NCI-H2029 treated with DMSO at 0.1 percent for 48 hours (cell line): ENCODE measurements around the gene DR1.
A peak's percentile ranks its signal among the peaks of the same experiment; 100 is the strongest.
"Not testable (repeated sequence)": the region's sequence is repeated elsewhere in the genome, so short reads cannot be mapped to it uniquely, and the experiment has no call there.

ENCODE experiments used
- DNase-seq: peaks from one replicate; lab custom pipeline; 2025; lab: John Stamatoyannopoulos, UW

DR1 gene

DNA sequence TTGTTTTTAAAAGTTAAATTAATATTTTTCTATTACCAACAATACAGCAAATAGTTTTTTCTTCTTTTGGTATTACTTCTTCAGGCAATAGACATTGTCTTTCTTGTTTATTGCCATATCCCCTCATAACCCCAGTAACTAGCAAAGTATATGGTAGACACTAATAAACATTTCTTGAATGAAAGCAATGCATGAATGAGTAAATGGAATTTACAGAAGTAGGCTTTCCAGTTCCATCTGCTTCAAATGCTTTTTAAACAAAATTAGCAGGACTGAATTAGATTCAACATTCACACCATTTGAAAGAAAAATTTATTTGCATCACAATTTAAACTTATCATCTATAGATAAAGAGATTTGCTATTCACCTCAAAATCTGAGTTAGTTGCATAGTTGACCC lies 5.6 kb upstream of the DR1 start:
- no peak for DNase-seq

DNA sequence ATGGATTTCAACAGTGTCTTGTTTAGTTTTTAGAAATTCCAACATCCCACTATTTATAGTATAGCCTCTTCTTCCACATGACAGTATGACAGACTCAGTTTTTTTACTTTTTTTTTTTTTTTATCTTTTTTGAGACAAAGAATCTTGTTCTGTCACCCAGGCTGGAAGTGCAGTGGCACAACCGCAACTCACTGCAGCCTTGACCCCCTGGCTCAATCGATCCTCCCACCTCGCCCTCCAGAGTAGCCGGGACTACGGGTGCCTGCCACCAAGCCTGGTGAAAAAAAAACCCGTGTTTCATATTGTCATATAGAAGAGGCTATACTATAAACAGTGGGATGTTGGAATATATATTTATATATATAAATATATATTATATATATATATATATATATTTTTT lies 1.2 kb upstream of the DR1 start:
- no peak for DNase-seq

- DNase-seq, result peak; percentile 68
Observed at GRCh38 chr1:93344886-93345632, 648 bp upstream of the DR1 start.

DNA sequence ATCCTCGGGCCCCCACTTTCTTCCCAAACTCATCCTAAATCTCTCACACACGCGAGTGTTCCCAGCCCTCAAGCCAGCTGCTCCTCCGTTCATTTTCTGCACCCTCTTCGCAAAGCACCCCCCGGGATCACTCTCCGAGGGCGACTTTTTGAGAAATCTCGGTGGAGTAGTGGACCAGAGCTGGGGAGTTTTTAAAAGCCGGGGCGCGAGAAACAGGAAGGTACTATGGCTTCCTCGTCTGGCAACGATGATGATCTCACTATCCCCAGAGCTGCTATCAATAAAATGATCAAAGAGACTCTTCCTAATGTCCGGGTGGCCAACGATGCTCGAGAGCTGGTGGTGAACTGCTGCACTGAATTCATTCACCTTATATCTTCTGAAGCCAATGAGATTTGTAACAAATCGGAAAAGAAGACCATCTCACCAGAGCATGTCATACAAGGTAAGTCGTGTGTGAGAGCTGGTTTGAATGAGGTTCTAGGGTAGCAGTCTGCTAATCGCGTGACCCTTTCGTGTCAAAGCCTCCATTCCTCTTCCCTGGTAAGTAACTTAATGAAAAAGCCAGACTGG lies 800 bp downstream of the DR1 start:
- peak; percentile 62 for DNase-seq

DNA sequence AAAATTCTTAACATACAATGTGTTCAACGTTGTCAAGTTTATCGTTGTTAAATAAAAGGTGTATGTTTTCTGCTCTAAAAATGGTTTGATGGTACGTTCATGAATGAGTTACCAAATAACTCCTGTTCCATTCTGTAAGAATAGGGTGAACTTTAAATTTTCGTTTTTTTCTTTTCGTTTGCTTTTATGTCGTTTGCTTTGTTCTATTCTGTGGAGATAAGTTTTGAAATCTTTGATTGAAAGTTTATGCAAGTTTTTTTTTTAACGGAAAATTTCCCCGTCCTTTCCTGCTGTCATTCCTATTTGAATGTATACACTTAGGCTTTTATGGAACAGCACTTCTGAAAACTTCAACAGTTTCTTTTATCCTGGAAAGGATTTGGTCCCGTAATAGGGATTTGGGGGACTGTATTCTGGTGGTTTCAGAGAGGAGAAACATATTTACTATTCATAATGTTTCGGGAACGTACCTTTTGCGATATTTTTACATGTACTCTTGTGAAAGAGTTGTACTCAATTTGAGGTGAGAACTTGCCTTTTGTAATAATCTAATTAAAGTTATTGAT lies 1.7 kb downstream of the DR1 start:
- DNase-seq, result no peak

GRCh38 chr1:93348104-93348728 lies 2.5 kb downstream of the DR1 start:
- DNase-seq, result no peak

- no peak for DNase-seq
Observed at GRCh38 chr1:93349231-93350135, 3.8 kb downstream of the DR1 start.

DNA sequence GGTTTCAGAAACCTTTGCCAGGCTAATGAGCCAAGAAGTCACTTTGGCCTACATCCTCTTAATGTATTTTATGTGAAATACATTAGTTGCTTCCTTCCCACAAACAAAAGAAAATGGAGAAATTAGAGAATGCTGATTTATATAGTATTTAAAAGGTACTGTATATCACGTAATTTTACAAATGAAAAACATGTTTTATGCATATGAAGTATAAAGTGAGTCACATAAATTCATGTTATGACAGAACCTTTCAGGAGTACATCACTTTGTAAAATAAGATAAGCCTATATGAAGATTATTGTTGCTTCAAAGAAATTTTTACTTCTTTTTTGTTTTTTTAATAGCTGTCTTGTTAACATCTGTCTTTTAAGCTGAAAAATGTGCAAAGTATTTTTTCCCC lies 4.6 kb downstream of the DR1 start:
- DNase-seq, result no peak

- no peak for DNase-seq
Observed at GRCh38 chr1:93350875-93351274, 5.2 kb downstream of the DR1 start.

DNA sequence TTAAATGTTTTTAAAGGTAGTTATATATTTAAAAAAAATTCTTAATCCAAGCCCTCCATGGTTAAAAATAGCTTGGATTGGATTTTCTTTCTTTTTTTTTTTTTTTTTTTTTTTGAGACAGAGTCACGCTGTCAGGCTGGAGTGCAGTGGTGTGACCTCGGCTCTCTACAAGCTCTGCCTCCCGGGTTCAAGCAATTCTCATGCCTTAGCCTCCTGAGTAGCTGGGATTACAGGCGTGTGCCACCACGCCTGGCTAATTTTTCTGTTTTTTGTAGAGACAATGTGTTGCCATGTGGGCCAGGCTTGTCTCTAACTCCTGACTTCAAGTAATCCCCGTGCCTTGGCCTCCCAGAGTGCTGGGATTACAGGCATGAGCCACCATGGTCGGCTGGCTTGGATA lies 5.6 kb downstream of the DR1 start:
- DNase-seq, result not testable (repeated sequence)

- no peak for DNase-seq
Observed at GRCh38 chr1:93352376-93352775, 6.7 kb downstream of the DR1 start.

GRCh38 chr1:93353286-93353685 lies 7.6 kb downstream of the DR1 start:
- DNase-seq, result no peak

DNA sequence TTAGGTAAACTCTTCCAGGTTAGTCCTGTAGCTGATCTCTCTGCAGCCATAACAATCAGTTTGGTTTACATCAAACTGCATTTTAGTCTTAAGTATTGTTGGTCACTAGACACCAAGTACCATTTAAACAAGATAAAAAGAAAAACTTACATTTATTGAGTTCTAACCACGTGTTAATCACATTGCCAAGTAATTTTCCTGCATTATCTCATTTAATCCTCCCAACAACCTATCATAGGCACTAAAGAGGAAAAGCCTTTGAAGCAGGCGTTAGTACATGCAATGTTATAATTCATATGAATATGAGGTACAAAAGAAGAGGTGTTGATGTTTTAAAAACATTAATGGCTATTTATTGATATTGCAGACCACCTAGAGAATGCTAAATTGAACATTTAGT lies 9.0 kb downstream of the DR1 start:
- no peak for DNase-seq

GRCh38 chr1:93357242-93357641 lies 11.5 kb downstream of the DR1 start:
- DNase-seq, result no peak

DNA sequence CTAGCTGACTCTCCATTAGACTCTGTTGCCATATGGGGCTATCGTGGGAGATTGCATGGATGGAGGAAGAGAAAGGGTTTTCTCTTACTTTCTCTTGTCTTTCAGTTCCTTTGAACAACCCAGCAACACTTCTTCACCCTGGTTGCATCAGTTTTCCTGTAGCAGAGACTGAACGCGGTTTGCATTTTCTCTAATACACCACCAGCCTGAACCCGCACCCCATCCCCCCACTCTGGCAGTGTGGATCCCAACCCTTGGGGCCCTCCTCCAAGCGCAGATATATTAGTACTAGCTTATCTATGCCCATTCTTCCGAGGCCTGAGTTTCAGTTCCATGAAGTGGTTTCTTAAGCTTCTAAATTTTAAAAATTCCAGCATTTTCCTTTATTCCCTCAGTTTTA lies 12.6 kb downstream of the DR1 start:
- DNase-seq, result no peak

DNA sequence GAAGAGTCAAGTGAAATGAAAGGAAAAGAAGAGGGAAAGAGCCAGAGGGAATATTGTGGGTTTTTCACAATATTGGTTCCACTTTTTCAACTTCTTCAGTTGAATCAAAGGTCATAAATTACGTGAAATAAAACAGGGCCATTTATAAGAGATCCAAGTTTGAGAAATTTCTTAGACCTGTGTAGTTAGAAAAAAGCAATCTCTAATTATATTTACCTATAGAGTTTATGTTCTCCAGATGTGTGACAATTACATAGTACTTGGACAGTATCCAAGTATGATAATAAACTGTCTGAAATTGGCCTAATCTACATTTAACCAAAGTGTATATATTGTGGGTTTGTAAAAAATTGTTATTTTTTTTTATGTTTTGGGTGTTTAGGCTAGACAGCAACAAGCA lies 14.4 kb downstream of the DR1 start:
- DNase-seq, result no peak

DNA sequence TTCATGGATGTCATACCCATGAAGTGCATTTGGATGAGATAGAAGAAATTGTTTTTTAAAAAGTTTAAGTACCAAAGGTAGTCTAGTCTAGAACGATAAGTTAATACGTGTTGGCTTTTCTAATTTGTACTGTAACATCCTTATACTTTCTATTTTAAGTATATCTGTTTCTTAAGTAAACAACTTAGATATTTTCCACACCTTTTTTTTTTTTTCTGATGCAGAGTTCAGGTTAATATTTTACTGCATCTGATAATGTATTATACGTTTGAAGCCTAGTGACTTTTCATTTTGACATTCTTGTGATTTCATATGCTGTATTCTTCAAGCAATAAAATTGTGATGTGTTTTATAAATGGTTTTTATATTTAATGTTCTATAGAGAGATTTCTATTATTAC lies 16.5 kb downstream of the DR1 start:
- DNase-seq, result no peak

DNA sequence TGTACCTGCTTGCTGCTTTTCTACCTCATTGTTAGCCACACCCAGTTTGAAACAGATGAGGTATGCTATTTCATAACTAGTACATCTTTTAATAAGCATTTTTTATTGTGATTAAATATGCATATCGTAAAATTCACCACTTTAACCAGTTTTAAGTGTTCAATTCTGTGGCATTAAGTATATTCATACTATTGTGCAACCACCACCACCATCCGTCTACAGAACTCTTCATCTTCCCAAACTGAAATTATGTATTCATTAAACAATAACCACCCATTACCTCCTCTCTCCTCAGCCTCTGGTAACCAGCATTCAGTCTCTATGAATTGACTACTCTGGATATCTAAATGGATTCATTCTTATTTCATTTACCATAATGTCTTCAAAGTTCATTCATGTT lies 20.1 kb downstream of the DR1 start:
- DNase-seq, result no peak

- no peak for DNase-seq
Observed at GRCh38 chr1:93369734-93370133, 24.0 kb downstream of the DR1 start.

DNA sequence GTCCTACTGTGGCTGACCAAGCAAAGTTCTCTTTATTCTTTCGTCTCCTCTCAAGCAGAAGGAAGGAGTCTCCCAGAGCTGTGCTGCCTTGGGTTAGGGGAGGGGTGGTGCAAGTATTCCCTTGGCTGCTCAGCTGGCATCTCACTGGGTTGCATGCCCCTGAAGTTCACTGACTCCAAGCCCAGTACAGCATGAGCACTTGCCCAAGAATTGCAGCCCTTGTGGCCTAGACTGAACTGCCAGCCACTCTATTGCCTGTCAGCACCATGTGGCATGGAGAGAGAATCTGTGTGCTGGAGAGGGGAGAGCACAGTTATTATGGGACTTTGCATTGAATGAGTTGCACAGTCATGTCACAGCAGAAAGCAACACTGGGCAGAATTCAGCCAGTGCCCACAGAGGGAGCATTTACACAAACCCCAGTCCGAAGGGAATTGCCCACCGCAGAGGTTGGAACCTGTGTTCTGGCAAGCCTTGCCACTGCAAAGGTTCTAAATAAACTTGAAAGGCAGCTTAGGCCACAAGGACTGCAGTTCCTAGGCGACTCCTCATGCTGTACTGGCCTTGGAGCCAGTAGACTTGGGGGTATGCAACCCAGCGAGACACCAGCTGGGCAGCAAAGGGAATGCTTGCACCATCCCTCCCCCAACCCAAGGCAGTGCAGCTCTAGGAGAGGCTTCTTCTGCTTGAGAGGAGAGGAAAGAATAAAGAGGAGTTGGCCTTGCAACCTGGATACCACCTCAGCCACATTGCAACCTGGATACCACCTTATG lies 28.8 kb downstream of the DR1 start:
- no peak for DNase-seq

GRCh38 chr1:93384656-93385055 lies 38.9 kb downstream of the DR1 start:
- no peak for DNase-seq
